Urinary bladder (tissue), 4 donors: ENCODE measurements around the gene HOXB3. TPM values are rescaled to one million over a fixed set of nuclear protein-coding genes. Genes with fewer than 3 reads are reported as not detected.
"Not testable (repeated sequence)": the region's sequence is repeated elsewhere in the genome, so short reads cannot be mapped to it uniquely, and the experiment has no call there.

Experiments used
- DNase-seq: peaks from one replicate; pipeline ENCODE4 v3.0.0-alpha.2; 2015; ENCODE audit errors: extremely low spot score
- H3K27ac ChIP-seq: one replicate; pipeline ENCODE4 v1.5.1; 2013; ENCODE audit warnings: low read depth, mild to moderate bottlenecking, moderate library complexity
- H3K36me3 ChIP-seq: one replicate; pipeline ENCODE4 v1.6.1; 2013; ENCODE audit warnings: mild to moderate bottlenecking, moderate library complexity; ENCODE audit not compliant: insufficient read depth
- H3K4me1 ChIP-seq: one replicate; pipeline ENCODE4 v1.6.1; 2013; ENCODE audit warnings: mild to moderate bottlenecking, moderate library complexity; ENCODE audit not compliant: insufficient read depth
- H3K4me3 ChIP-seq: one replicate; pipeline ENCODE4 v1.5.1; 2013; ENCODE audit warnings: low read depth, low read length
- WGBS: extraction: QIAGEN DNeasy Blood & Tissue Kit; methylation state at CpG from one replicate; pipeline ENCODE4 v1.1.7; 2013; 5-methylcytosine and 5-hydroxymethylcytosine counted together
- polyA plus RNA-seq: library from polyadenylated mRNA; stranded (reverse); fragments of 200-250 nt; gene quantifications from one replicate; pipeline ENCODE4 v1.2.3, GENCODE V29; 2013
- total RNA-seq: library from RNA; depleted of rRNA; stranded (reverse); fragments of >200 nt; gene quantifications from one replicate; pipeline ENCODE4 v1.2.3, GENCODE V29; 2014
- donor health status: healthy with polysubstance abuse.
- donor health status: healthy.

Gene HOXB3
- total and polyA plus RNA-seq, 2 donors = 6.1 to 10.8 TPM

DNA sequence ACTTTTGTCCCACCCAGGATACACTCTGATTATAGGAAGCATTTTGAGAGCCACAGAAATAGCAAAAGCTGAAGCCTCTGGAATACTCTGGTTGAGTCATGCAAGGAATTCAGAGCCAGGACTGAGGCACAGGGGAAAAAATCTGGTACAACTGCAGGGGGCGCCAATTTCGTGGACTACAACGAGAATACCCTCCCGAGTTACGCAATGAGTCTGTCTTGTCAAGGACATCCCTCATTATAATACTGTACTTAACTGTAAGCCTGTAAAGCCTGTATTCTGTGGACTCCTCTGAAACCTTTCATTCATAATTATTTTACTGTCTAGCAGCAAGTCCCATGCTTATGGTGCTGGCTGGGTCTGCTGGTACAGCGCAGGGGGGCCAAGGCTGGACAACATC is 67.0 kb downstream of the HOXB3 start:
- H3K4me3 ChIP-seq = no peak overlapping the region
- no peak overlapping the region for H3K27ac ChIP-seq
- H3K36me3 ChIP-seq = no peaks in the 10 kb centered on the region
- no peak for DNase-seq
- H3K4me1 ChIP-seq = no peaks in the 10 kb centered on the region
- 72% methylated on average over 6 of the region's 6 CpGs for WGBS

DNA sequence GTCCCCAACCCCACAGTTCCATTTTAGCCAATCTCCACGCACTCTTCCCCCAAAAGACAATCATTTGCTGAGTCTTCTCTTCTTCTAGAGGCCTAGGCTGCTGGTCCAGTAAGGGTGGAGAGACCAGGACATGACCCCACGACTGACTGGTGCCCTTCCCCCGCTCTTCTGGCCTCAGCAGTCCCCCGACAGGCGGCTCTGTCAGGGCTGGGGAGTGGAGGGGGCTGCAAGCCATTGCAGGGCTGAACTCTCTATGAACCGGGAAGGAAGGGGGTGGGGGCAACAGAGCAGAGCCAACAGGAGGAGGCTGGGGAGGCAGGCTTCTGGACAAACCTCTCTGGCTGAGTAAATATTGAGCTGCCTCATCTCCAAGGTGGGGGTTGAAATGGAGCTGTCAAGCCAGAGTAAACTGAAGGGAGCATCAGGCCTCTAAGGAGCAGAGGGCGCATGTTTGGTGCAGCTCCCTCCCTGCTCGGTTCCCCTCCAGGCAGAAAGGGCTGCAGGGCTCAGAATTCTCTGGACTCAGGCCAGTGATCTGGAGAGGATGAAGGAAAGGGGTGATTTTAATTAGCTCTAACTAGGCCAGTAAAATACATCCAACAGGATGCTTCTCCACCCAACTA is 67.9 kb downstream of the HOXB3 start:
- no peak for DNase-seq
- no peak overlapping the region for H3K27ac ChIP-seq

DNA sequence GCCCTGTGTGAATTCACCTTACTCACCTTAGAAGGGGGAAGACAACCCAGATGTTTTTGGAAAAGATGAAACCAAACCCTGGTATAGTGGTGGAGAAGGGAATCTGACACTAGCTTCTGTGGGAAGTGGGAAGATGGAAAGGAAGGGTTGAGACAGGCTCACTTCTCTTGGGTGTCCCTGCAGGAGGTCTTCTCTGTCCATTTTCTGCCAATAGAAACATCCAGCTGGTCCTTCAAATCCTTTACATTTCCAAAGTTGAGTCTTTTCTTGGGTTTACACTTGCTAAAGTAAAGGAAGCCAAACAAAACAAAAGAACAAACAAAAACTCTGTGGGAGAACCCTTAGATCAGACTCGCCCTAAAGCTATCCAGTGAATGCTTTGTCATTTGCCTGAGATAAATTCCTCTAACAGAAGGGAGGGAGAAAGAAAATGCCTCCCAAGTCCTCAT is 69.4 kb downstream of the HOXB3 start:
- H3K36me3 ChIP-seq = no peaks in the 10 kb centered on the region
- DNase-seq = no peak
- H3K27ac ChIP-seq = no peak overlapping the region
- 72% methylated on average over 1 of the region's 1 CpG for WGBS
- no peak overlapping the region for H3K4me3 ChIP-seq
- H3K4me1 ChIP-seq = no peaks in the 10 kb centered on the region

More for the DNA sequence above, 67.9 kb downstream of the HOXB3 start:
- Histone ChIP-seq H3K36me3 (no peaks in the 10 kb centered on the region), H3K4me1 (no peaks in the 10 kb centered on the region), H3K4me3 (no peak overlapping the region)
- 31% methylated on average over 8 of the region's 8 CpGs for WGBS

DNA sequence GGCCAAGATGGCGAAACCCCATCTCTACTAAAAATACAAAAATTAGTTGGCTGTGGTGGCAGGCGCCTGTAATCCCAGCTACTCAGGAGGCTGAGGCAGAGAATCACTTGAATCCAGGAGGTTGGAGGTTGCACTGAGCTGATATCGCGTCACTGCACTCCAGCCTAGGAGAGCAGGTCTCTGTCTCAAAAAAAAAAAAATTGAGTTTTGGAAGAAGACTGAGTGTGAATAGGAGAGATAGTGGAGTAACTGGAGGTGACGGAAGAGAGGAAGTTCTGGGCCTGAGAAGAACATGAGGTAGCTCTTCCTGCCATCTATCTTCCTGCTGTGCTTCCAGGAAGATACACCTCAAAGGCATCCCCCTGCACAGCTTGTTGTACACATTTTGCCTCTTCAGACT is 70.6 kb downstream of the HOXB3 start:
- Histone ChIP-seq H3K4me3 (no peak overlapping the region), H3K4me1 (no peaks in the 10 kb centered on the region), H3K36me3 (no peaks in the 10 kb centered on the region), H3K27ac (no peak overlapping the region)
- DNase-seq = no peak
- WGBS = 88% methylated on average over 5 of the region's 5 CpGs

DNA sequence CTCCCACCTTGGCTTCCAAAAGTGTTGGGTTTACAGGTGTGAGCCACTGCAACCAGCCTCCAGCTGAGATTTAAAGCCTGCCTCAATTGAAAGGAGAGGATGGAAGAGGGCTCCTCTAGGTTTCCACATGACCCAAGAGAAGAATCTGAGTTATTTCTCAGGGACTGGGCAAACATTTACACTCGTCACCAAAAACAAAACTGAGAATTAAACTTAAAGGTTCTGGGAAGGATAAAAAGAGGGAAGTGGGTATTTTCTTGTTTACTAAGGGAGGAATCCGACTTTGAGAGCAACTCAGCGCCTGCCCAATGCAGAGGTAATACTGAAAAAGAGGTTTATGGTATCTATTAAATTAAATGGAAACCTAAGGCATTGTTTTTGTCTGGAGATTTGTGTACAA is 72.6 kb downstream of the HOXB3 start:
- no peak for DNase-seq
- no peaks in the 10 kb centered on the region for H3K4me1 ChIP-seq
- 30% methylated on average over 3 of the region's 3 CpGs for WGBS
- H3K27ac ChIP-seq = no peak overlapping the region
- H3K4me3 ChIP-seq = no peak overlapping the region
- no peaks in the 10 kb centered on the region for H3K36me3 ChIP-seq

DNA sequence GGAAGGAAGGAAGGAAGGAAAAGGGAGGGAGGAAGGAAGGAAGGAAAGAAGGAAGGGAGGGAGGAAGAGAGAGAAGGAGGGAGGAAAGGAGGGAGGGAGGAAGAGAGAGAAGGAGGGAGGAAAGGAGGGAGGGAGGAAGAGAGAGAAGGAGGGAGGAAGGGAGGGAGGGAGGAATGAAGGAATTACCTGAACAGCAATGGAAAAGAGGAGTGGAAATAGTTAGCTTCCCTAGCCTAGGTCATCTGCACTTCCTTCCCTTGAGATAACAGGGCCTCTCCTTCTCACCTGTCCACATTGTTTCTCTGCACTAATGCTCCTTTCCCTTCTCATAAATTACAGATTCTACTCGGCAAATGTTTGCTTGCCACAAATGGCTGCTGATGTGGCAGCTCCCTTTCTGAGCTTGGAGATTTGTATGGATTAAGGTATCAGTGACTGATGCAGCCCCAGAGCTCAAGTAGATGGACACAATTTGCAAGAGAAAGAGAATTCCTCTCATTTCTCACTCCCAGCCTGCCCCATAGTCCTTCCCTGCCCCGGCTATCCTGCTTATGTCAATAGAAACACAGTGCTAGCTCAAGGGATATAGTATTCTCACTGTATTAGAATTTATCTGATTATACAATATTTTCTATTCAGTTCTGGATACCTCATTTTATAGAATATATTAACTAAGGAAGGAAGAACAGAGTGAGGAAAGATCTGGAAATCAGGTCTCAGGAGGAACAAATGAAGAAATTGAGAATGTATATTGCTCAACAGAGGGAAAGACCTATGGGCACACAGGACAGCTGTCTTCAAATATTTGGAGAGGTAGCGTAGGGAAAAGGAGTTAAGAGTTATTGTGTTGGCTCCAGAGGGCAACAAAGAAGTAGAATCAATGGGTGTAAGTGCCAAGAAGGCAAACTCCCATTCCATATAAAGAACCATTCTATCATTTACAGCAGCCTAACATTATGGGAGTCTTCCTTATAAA is 73.8 kb downstream of the HOXB3 start:
- WGBS = 49% methylated on average over 3 of the region's 3 CpGs
- no peak for DNase-seq
- Histone ChIP-seq H3K4me3 (no peak overlapping the region), H3K36me3 (no peaks in the 10 kb centered on the region), H3K27ac (no peak overlapping the region), H3K4me1 (no peaks in the 10 kb centered on the region)

DNA sequence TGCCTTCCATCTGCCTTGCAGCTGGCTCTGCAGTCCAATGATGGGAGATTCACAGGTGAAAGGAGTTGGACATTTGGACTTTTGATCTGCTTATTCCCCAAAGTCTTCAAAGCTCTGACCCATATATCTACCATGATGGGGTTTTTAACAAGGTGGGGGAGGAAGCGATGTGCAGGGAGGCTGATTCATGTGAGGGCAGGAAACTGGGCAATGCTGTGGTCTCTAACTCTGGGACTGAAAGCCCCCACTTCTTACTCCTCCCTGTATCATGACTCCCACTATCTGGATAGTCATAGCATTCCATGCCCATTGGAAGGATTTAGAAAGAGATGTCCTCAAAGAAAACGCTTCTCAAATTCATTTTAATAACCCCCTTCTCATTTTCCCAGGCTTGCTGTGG is 75.6 kb downstream of the HOXB3 start:
- no peak for DNase-seq
- H3K36me3 ChIP-seq = no peaks in the 10 kb centered on the region

DNA sequence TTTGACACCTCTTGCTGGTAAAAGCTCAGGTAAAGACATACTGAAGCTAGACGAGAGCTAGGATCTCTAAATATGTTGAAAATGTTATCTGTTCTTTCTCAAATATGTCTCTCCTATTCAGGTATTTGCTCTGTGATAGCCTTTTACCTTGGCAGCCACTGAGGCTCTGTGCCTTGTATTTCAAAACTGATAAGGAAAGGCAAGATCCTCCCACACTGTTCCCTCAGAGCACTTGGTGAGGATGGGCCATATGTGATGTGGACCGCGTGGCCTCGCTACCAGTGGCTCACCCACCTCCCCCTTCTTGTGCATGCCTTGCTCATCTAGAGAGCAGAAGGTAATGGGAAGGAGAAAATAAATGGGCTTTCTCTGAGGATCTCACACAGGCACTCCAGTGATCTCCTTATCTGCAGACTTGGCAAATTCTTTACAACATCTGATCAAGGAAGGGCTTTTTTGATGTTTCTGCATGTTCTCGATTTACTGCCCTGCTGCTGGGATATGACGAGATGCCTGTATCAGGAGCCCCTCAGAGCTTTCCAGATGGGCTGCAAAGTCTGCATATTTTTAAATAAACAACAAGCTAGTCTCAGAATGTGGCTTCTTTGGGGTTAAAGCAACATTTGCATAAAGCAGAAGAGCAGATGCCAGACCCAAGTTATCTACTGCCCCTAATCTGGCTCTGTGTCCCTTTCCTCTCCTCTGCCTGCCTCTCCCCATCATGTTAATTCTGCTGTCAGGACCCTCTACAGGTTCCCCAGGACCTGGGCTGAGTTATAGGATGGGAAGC is 76.2 kb downstream of the HOXB3 start:
- 41% methylated on average over 6 of the region's 6 CpGs for WGBS
- no peak overlapping the region for H3K27ac ChIP-seq

More for the DNA sequence above, 75.6 kb downstream of the HOXB3 start:
- Histone ChIP-seq H3K4me1 (no peaks in the 10 kb centered on the region), H3K4me3 (no peak overlapping the region), H3K27ac (no peak overlapping the region)
- WGBS = 79% methylated on average over 2 of the region's 2 CpGs

DNA sequence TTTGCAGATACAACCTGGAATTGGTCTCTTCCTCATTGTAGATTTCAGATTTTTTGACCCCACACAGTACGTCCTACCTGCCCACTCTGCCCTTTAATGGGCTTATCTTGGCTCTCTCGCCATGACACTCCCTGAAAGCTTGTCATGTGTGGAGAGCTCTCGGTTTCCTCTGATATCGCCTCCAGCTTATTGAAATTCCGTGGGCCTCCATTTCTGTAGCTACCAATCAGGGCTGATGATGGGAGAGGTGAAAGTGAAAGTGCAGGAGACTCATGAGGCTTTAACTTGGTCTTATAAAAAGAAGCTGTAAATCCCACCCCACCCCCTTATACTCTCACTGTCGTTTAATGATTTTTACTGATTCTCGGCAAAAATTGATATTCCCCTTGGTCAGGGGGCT is 76.9 kb downstream of the HOXB3 start:
- Histone ChIP-seq H3K4me1 (no peaks in the 10 kb centered on the region), H3K27ac (no peak overlapping the region), H3K36me3 (no peaks in the 10 kb centered on the region), H3K4me3 (no peak overlapping the region)
- no peak for DNase-seq
- WGBS = 46% methylated on average over 7 of the region's 7 CpGs

More for the DNA sequence above, 76.2 kb downstream of the HOXB3 start:
- H3K4me1 ChIP-seq = no peaks in the 10 kb centered on the region
- no peaks in the 10 kb centered on the region for H3K36me3 ChIP-seq
- DNase-seq = no peak
- no peak overlapping the region for H3K4me3 ChIP-seq

DNA sequence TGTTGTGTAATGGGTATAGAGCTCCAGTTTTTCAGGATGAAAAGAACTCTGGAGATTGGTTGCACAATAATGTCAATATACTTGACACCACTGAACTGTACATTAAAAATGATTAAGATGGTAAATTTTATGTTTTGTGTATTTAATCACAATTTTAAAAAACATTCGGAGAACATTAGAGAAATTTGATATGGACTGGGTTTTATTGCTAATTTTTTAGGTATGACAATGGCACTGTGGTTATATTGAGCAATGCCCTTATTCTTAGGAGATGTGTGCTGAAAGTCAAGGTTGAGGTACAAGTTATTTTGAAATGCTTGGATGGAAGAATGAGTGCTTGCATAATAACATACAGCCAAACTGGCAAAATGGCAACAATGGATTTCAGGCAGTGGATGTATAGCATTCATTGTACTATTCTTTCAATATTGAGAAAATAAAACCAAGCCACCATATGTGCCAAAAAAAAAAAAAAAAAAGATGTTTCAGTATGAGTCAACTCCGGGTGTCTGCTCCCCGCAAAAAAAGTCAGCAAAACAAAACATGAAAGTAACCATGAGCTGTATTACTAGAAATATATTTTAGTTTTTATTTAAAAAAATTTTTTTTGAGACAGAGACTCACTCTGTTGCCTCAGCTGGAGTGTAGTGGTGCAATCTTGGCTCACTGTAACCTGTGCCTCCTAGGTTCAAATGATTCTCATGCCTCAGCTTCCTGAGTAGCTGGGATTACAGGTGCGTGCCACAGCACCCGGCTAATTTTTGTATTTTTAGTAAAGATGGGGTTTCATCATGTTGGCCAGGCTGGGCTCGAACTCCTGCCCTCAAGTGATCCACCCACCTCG is 79.1 kb downstream of the HOXB3 start:
- Histone ChIP-seq H3K4me1 (no peaks in the 10 kb centered on the region), H3K4me3 (no peak overlapping the region), H3K27ac (no peak overlapping the region), H3K36me3 (no peaks in the 10 kb centered on the region)
- WGBS = 80% methylated on average over 7 of the region's 7 CpGs
- no peak for DNase-seq

DNA sequence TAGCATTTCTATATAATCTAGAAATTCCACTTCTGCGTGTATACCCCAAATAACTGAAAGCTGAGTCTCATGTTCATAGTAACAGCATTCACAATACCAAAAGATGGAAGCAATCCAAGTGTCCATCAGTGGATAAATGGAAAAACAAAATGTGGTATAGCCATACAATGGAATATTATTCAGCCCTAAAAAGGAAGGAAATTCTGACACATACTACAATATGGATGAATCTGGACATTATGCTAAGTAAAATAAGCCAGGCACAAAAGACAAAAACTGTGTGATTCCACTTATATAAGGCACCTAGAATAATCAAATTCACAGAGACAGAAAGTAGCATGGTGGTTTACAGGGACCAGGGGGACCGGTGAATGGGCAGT is 79.7 kb downstream of the HOXB3 start:
- H3K27ac ChIP-seq = no peak overlapping the region
- no peaks in the 10 kb centered on the region for H3K36me3 ChIP-seq
- no peak overlapping the region for H3K4me3 ChIP-seq
- no peak for DNase-seq
- H3K4me1 ChIP-seq = no peaks in the 10 kb centered on the region
- 92% methylated on average over 2 of the region's 2 CpGs for WGBS

DNA sequence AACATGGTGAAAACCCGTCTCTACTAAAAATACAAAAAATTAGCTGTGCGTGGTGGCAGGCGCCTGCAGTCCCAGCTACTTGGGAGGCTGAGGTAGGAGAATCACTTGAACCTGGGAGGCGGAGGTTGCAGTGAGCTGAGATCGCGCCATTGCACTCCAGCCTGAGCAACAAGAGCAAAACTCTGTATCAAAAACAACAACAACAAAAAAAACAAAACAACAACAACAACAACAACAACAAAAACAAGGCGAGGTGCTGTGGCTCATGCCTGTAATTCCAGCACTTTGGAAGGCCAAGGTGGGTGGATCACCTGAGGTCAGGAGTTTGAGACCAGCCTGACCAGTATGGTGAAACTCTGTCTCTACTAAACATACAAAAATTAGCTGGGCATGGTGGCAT is 80.3 kb downstream of the HOXB3 start:
- WGBS = 95% methylated on average over 7 of the region's 7 CpGs
- H3K27ac ChIP-seq, H3K36me3 ChIP-seq, H3K4me3 ChIP-seq, H3K4me1 ChIP-seq, DNase-seq: not testable (repeated sequence)

DNA sequence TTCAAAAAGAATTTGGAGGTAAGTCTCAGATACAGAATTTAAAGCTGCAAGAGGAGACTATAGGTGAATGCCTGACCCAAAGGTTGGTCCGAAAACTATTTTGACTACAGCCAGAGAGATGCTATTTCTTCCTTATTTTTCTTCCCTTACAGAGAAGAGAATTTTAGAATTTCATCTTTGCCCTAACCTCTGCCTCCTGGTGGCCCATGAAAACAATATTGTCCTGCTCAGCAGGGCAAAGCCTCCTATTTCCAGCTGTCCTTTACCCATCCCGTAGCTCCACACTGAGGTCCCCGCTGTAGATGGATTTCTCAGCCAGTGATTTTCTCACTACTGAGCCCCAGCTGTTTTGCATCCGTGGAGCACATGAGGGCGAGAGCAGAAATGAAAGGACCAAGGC is 83.8 kb downstream of the HOXB3 start:
- no peak for DNase-seq
- Histone ChIP-seq H3K4me3 (no peak overlapping the region), H3K4me1 (no peaks in the 10 kb centered on the region), H3K36me3 (no peaks in the 10 kb centered on the region), H3K27ac (no peak overlapping the region)
- WGBS = 68% methylated on average over 5 of the region's 5 CpGs
